ENCODE measurements around the gene RBM33.
"Not testable (repeated sequence)": the region's sequence is repeated elsewhere in the genome, so short reads cannot be mapped to it uniquely, and the experiment has no call there.

The RBM33 gene, protein sequence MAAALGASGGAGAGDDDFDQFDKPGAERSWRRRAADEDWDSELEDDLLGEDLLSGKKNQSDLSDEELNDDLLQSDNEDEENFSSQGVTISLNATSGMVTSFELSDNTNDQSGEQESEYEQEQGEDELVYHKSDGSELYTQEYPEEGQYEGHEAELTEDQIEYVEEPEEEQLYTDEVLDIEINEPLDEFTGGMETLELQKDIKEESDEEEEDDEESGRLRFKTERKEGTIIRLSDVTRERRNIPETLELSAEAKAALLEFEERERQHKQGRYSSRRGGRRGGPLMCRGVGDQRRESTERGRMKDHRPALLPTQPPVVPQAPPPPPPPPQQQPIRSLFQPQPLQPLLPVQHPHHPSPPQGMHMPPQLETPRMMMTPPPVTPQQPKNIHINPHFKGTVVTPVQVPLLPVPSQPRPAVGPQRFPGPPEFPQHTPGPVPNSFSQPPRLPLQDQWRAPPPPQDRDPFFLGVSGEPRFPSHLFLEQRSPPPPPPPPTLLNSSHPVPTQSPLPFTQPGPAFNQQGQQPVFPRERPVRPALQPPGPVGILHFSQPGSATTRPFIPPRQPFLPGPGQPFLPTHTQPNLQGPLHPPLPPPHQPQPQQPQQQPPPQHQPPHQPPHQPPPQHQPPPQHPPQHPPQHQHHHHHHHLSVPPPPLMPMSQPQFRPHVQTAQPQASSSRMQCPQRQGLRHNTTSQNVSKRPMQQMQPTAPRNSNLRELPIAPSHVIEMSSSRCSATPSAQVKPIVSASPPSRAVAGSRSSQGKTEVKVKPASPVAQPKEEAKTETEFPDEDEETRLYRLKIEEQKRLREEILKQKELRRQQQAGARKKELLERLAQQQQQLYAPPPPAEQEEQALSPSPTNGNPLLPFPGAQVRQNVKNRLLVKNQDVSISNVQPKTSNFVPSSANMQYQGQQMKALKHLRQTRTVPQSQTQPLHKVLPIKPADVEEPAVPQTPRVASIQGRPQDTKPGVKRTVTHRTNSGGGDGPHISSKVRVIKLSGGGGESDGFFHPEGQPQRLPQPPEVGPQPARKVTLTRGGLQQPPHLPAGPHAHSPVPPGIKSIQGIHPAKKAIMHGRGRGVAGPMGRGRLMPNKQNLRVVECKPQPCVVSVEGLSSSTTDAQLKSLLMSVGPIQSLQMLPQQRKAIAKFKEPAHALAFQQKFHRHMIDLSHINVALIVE

DNA sequence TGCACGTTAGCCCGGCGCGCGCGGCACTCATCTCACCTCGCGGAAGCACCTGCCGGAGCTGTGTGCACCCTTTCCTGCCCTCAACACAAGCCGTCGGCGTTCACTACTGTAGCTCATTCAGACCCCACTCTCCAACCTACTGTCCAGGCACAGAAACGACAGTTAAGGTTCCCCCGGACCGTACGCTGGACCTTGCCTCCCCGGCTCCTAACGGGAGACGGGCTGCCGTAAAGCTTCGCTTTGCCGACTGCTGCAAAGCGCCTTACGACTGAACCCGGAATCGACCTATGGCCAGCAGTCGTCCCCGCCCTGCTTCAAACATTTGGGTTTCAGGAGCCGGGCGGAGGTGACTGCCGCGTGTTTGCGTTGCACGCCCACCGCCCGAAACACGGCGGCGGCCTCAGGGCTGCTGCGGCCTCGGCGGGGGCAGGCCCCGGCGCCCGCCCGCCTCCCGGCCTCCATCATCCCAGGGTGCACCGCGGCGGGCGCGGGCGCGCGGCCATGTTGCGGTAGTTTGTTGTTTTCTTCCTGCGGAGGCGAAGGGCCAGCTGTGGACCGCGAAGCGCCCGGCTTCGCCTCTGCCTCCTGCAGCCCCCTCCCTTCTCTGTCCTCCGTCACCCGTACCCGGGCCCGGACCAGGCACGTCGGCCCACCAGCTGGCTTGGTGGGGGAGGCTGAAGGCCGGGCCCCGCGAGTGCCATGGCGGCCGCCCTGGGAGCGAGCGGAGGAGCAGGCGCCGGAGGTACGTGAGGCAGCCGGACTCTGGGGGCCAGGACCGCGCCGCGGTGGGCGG is at the start of gene RBM33:
Gene RBM33 (plus strand): TSS at position 484 of the 793 bp plus-strand sequence. CDS start 216 bp downstream, at position 700.
- DNase-seq (ENCODE audit: extremely low read depth in 1 of 2, low read depth in 1 of 2), result peak; percentile 72 to 80

DNA sequence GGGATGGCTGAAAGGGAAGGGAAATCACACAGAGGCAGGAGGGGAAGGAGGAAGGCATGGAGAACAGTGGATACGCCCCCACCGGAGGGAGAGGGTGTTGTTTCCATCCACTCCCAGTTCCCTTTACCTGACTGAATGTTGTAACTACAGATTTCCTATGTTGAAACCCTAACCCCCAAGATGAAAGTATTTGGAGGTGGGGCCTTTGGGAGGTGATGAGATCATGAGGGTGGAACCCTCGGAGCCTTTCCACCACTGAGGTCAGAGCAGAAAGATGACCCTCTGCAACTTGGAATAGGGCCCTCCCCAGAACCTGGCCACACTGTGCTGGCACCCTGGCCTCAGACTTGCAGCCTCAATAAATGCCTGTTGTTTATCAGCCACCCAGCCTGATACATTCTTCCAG is 49.5 kb upstream of the RBM33 start:
- no peak for DNase-seq (ENCODE audit: extremely low read depth in 1 of 2, low read depth in 1 of 2)

- DNase-seq (ENCODE audit: extremely low read depth in 1 of 2, low read depth in 1 of 2), result no peak
These were observed 46.7 kb upstream of the RBM33 start for GRCh38 chr7:155597753-155598140.

DNA sequence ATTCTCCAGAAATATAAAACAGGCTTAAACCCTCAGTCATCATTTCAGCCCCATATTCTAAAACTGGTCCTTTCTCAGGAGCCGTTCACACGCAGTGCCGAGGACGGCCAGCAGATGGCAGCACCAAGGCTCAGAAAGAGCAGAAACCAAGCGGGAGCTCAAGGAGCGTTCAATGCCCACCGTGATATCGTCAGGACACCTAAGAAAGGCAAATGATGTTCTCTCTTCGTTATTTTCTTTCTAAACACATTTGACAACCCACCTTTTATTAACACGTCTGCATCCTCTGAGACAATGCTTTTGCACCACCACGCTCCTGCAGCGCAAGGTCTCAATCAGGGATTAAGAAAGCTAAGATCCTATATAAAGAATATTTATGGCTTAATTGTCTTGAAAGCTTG is 45.7 kb upstream of the RBM33 start:
- peak; percentile 56 to 67 for DNase-seq (ENCODE audit: extremely low read depth in 1 of 2, low read depth in 1 of 2)

- no peak for DNase-seq (ENCODE audit: extremely low read depth in 1 of 2, low read depth in 1 of 2)
These were observed 42.3 kb upstream of the RBM33 start for GRCh38 chr7:155602156-155602555.

GRCh38 chr7:155602750-155603149 is 41.7 kb upstream of the RBM33 start:
- DNase-seq (ENCODE audit: extremely low read depth in 1 of 2, low read depth in 1 of 2), result no peak

GRCh38 chr7:155603205-155603857 is 41.1 kb upstream of the RBM33 start:
- no peak for DNase-seq (ENCODE audit: extremely low read depth in 1 of 2, low read depth in 1 of 2)

GRCh38 chr7:155603858-155604503 is 40.5 kb upstream of the RBM33 start:
- DNase-seq (ENCODE audit: extremely low read depth in 1 of 2, low read depth in 1 of 2), result no peak

DNA sequence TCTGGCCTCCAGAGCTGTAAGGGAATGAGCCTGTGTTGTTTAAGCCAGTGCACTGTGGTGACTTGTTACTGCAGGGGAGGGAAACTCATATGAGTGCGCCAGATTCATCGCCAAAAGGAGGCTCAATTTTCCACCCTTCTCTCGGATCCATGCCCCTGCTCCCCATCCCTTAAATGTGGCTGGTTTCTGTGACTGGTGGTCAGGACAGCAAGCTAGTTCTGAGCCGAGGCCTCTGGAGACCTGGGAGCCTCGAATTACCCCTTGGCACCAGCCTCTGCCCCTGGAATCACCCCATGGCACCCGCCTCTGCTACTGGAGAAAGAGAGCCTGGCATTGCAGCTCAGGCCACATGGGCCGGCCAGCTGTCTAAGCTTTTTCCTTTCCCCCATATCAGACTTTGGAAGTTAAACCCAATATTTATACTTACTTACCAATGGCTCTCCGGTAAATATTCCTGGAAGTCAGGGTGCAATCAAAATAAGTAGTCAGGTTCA is 39.9 kb upstream of the RBM33 start:
- no peak for DNase-seq (ENCODE audit: extremely low read depth in 1 of 2, low read depth in 1 of 2)

DNA sequence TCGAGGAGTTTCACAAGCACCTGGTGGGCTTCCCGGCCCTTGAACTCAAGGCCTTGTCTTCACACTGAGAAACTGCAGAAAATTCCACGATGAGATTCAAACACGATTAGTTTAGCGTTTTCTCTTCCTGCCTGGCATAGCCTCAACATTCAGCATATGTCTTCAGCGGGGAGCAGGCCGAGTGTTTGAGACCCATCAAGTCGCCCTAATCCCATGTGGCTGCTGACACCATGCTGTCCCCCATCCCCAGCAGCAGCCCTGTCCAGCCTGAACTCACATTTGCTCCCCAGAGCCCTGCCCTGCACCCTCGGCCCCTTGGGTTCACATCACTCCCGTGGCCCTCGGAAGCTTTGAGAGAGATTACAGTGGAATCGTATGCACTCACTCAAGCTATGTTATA is 35.3 kb upstream of the RBM33 start:
- DNase-seq (ENCODE audit: extremely low read depth in 1 of 2, low read depth in 1 of 2), result no peak

DNA sequence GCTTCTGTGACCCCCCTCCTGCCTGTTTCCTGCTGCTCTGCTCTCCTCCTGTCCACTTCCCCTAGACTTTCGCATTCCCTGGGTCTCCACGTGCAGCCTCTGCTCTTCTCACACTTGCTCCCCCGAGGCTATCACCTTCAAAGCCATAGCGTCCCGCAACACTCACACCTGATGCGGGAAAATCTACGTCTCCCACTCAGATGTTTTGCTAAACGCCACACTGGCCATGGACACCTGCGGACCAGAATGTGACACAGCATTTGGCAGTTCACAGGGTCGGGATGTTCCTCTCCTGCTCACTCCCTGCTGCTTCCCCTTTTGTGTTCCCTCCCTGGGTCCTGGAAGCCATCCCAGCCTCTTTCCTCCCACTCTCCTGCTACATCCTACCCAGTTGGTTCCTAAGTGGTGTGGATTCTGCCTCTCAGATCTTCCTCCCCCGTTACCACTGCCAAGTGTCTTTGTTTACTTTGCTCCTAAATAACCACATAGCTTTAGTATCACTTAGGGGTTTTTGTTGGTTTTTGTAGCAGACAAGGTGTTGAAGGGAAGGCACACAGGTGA is 33.7 kb upstream of the RBM33 start:
- DNase-seq (ENCODE audit: extremely low read depth in 1 of 2, low read depth in 1 of 2), result no peak

DNA sequence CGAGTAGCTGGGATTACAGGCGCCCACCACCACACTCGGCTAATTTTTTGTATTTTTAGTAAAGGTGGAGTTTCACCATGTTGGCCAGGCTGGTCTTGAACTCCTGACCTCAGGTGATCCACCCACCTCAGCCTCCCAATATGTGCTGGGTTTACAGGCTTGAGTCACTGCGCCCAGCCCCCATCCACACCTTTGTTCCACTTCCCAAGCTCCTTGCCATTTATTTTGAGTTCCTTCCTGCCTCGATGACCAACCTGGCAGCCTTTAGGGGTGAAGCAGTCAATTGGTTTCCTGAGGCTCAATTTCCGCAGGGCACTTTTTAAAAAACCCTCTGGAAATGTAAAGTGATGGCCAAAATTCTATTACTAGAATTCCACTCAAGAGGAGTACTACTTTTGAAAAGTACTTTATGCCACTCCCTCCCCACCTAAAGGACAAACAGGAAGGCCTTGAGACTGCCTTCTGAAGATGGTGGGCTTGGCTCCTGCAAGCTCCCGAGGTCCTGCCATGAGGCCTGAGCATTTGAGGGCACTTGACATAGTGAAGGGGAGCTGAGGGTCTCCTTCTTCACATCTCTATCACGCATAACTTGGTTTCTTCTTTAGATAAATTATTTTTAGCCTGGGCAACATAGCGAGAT is 32.5 kb upstream of the RBM33 start:
- DNase-seq (ENCODE audit: extremely low read depth in 1 of 2, low read depth in 1 of 2), result no peak

- no peak for DNase-seq (ENCODE audit: extremely low read depth in 1 of 2, low read depth in 1 of 2)
These were observed 31.8 kb upstream of the RBM33 start for GRCh38 chr7:155612658-155613057.

DNA sequence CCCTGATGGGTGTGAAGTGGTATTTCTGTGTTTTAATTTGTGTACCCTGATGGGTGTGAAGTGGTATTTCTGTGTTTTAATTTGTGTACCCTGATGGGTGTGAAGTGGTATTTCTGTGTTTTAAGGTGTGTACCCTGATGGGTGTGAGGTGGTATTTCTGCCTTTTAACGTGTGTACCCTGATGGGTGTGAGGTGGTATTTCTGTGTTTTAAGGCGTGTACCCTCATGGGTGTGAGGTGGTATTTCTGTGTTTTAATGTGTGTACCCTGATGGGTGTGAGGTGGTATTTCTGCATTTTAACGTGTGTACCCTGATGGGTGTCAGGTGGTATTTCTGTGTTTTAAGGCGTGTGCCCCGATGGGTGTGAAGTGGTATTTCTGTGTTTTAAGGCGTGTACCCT is 29.4 kb upstream of the RBM33 start:
- not testable (repeated sequence) for DNase-seq (ENCODE audit: extremely low read depth in 1 of 2, low read depth in 1 of 2)

GRCh38 chr7:155618708-155619633 is 25.5 kb upstream of the RBM33 start:
- no peak for DNase-seq (ENCODE audit: extremely low read depth in 1 of 2, low read depth in 1 of 2)

DNA sequence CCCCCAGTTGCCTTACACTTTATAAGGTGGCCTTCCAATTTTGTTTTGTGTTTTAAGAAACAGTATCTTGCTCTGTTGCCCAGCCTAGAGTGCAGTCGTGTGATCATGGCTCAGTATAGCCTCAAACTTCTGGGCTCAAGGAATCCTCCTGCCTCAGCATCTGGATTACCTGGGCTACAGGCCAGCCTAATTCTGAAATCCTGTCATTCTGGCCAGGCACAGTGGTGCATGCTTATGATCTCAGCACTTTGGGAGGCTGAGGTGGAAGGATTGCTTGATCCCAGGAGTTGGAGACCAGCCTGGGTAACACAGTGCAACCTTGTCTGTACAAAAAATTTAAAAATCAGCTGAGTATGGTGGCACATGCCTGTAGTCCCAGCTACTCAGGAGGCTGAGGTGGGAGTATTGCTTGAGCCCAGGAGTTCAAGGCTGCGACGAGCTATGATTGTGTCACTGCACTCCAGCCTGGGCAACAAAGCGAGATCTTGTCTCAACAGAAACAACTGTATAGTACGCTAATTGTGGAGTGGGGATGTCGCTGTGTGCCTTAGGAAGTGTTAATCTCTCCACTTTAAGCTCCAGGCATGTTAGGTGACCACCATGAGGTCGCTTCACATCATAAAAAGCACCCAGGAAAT is 24.7 kb upstream of the RBM33 start:
- no peak for DNase-seq (ENCODE audit: extremely low read depth in 1 of 2, low read depth in 1 of 2)

DNA sequence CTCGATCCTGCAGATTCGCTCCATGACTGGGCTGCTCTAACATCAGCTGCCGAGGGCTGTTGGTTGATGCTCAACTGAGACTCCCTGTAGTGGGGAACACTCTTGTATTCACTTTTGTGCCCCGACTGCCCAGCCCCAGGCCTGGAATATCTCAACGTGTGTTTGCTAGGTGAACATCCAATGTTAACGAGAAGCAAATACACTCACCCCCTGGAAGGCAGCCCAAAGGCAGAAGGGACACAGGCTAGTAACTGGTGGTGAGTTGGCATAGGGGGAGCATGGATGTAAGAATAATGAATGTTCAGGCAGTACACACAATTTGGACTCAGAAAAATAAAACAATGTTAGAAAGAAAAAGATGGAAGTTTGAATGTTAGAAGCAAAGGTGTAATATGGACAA is 24.0 kb upstream of the RBM33 start:
- DNase-seq (ENCODE audit: extremely low read depth in 1 of 2, low read depth in 1 of 2), result no peak
